ENCODE results near the gene ISCU.
"Not testable (repeated sequence)": the region's sequence is repeated elsewhere in the genome, so short reads cannot be mapped to it uniquely, and the experiment has no call there.

Gene ISCU

DNA sequence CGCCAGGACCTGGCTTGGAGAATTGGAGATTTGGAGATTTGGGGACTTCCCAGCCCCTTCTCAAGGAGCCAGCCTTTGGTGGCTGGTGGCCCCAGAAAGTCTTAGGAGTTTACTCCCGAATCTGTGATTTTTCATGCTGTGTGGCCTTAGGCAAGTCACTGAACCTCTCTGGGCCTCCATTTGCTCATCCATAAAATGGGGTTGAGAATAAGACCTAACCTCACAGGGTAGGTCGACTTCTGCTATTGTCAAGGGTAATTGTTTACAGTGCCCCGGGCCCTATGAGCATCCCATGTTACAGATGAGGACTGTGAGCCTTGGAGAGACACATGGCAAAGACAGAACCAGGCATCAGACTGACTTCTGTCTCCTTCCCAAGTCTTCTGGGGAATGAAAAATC is 51.6 kb downstream of the ISCU start:
- FAIRE-seq, result no peak

GRCh38 chr12:108614639-108615038 is 52.2 kb downstream of the ISCU start:
- TF ChIP-seq POLR2A (IDR thresholded peaks at IDR 0.05; ENCODE audit: low read depth, low read length), result no peak
- FAIRE-seq (no peak), DNase-seq (ENCODE audit: insufficient read length, low spot score) (no peak)

More for the DNA sequence above, 51.6 kb downstream of the ISCU start:
- DNase-seq (ENCODE audit: insufficient read length, low spot score), result no peak
- no peak for TF ChIP-seq POLR2A (IDR thresholded peaks at IDR 0.05; ENCODE audit: low read depth, low read length)

DNA sequence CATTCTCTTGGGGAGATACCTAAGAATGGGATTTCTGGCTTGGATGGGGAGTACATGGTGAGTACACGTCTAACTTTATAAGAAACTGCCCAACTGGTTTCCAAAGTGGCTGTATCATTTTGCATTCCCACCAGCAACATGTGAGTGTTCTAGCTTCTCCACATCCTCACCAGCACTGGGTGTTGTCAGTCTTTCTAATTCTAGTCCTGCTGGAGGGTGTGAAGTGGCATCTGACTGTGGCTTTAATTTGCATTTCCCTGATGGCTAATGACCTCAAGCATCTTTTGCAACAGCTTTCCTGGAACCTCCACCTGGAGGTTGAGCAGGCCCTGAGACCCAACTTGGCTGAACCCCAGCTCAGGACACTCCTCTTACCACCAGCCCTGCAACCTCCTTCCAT is 53.5 kb downstream of the ISCU start:
- no peak for DNase-seq (ENCODE audit: insufficient read length, low spot score)
- FAIRE-seq, result no peak
- no peak for TF ChIP-seq POLR2A (IDR thresholded peaks at IDR 0.05; ENCODE audit: low read depth, low read length)

GRCh38 chr12:108616359-108616758 is 54.0 kb downstream of the ISCU start:
- no peak for FAIRE-seq

DNA sequence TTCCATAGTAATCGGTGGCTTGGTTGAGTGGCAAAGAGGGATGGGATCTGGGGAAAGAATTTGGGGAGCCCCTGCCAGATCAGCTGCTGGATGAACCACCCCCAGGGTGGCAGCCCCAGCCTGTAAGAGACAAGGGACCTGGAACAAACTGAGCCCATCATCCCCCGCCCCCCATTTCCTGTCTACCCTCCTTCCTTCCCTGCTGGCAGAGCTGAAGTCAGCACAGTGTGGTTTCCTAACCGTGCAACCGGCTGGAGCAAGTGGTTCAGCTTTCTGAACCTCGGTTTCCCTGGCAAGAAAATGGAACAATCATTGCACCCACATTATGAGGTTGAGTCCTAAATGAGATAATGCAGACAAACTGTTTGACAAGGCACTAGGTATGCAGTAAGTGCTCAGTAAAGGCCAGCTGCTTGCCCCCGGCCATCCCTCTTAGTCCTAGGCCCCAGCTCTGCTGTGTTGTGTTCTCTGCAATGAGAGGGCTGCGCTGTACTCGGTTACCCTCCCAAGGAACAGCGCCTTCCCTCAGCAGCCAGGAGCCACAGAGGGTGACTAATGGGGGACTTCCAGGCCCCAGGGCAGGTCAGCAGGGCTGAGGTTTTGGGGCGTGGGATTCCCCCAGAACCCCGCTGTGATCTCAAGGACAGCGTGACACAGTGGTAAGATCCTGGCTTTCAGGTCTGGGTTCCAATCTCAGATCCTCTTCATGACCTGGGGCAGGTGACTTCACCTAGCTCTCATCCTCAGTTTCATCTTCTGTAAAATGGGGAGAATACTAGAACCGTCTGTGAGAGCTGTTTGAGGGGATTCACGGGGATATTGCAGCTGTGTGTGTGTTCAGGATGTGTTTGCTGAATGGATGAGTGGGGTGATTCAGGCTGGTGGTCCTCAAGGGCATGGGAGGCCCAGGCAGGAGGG is 54.8 kb downstream of the ISCU start:
- 0 out of 2 replicates have a peak, but pooled peaks have one; percentile 6 for TF ChIP-seq POLR2A (IDR thresholded peaks at IDR 0.05; ENCODE audit: low read depth, low read length)
- DNase-seq (ENCODE audit: insufficient read length, low spot score) (peak; percentile 76), FAIRE-seq (no peak)

More at GRCh38 chr12:108616359-108616758, 54.0 kb downstream of the ISCU start:
- DNase-seq (ENCODE audit: insufficient read length, low spot score), result no peak
- no peak for TF ChIP-seq POLR2A (IDR thresholded peaks at IDR 0.05; ENCODE audit: low read depth, low read length)

DNA sequence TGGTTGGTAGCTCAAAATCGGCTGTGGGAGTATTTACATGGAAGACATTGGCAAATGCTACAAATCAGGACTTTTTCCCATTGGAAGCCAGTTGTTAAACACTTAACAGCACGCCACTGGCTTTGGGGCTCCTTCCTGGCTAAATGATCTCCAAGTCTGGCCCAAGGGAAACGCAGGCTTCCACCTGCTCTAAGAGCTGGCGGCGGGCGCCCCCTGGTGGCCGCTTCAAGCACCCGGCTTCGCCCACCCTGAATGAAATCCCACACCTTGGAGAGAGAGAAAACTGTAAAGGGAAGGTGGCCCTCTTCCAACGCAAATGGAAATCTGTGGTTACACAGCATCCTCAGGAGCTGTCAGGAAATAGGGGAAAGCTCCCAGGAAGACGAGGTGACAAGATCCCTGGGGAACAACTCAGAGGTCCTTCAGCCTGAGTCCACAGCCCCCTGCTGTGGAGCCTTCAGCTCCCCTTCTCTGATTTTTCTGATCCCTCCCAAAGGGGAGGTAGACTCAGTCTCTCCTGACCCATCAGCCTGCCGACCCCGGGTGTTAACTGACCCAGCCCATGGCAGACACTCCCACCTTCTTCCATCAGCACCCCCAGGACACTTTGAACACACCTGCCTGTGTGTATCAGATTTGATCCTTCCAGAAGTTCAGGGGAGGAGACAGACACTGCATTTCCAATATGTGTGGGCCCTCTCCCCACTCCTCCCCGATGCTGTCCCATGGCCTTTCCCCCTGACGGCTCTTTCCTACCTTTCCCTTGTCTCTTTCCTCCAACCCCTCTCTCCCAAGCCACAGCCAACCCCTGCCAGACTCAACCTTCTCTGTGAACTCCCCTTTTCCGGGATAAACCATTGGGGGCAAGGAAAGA is 55.9 kb downstream of the ISCU start:
- FAIRE-seq (no peak), DNase-seq (ENCODE audit: insufficient read length, low spot score) (peak; percentile 78)
- no peak for TF ChIP-seq POLR2A (IDR thresholded peaks at IDR 0.05; ENCODE audit: low read depth, low read length)

GRCh38 chr12:108618953-108619274 is 56.5 kb downstream of the ISCU start:
- DNase-seq (ENCODE audit: insufficient read length, low spot score); FAIRE-seq: not testable (repeated sequence)
